Measurements from ENCODE around the gene RNLS. TPM values are rescaled to one million over a fixed set of nuclear protein-coding genes. Genes with fewer than 3 reads are reported as not detected.

RNLS gene
- polyA plus RNA-seq, 3 donors = 3.3 to 3.9 (median 3.7) TPM

DNA sequence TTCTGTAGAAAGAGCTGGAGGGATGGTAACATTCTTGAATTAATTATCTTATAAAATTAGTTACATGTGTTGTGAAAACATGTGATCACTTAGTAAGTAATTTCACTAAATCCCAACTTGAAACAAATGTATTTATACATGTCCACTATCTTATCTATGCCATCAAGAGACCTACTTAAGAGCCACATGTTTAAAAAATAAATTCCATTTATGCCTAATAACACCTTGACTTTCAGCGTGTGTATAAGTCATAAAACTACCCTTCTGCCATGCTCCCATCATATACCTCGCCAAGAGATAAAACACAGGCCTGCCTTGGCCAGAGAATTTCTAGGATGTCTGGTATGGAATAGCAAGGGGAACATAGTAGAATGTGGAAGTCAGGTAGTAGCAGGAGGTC lies 40.7 kb upstream of the RNLS start:
- no peaks in the 10 kb centered on the region for H3K27me3 ChIP-seq (ENCODE audit: control insufficient read depth in 2 of 2, insufficient read depth in 2 of 2, low read length in 2 of 2)
- H3K4me1 ChIP-seq (ENCODE audit: control insufficient read depth in 1 of 2, insufficient read depth in 2 of 2, low read length in 2 of 2) = no peaks in the 10 kb centered on the region
- Mint-ChIP-seq H3K36me3 (no peaks in the 10 kb centered on the region), H3K4me3 (no peak overlapping the region), H3K4me1 (no peaks in the 10 kb centered on the region), H3K9me3 (peaks cover 0 to 7% (median 4%) of the 10 kb centered on the region in 7 donors), H3K27ac (no peak overlapping the region), H3K27me3 (ENCODE audit: low read depth in 3 of 3) (peaks cover 0 to 2% (median 0%) of the 10 kb centered on the region in 3 donors)
- H4K20me1 ChIP-seq (ENCODE audit: insufficient read depth, low read length) = no peaks in the 10 kb centered on the region
- DNase-seq = no peak
- no peak overlapping the region for H2AFZ ChIP-seq (ENCODE audit: insufficient read depth, low read depth, low read length, poor library complexity, severe bottlenecking)
- H3K36me3 ChIP-seq (replicated peaks in 1 of 2; ENCODE audit: control insufficient read depth in 1 of 2, insufficient read depth in 2 of 2, low read length in 2 of 2) = no peaks in the 10 kb centered on the region
- intact Hi-C loops (cut with micrococcal nuclease) = no loop called here
- no peak overlapping the region for H3K27ac ChIP-seq (ENCODE audit: low read depth in 1 of 2, low read length in 2 of 2)
- no peak overlapping the region for H3K9ac ChIP-seq (ENCODE audit: insufficient read depth, low read length, poor library complexity, severe bottlenecking)
- H3K4me2 ChIP-seq (replicated peaks; ENCODE audit: extremely low read depth, low read length, poor library complexity, severe bottlenecking) = no peak overlapping the region
- WGBS (ENCODE audit: insufficient coverage) = no CpG with 5 or more reads among the region's 2 CpGs
- H3K79me2 ChIP-seq (ENCODE audit: insufficient read depth, low read length) = no peaks in the 10 kb centered on the region
- no peaks in the 10 kb centered on the region for H3K9me3 ChIP-seq (replicated peaks in 1 of 2; ENCODE audit: control insufficient read depth in 1 of 2, insufficient read depth in 1 of 2, low read length in 2 of 2)
- TF ChIP-seq, protein P1, sequence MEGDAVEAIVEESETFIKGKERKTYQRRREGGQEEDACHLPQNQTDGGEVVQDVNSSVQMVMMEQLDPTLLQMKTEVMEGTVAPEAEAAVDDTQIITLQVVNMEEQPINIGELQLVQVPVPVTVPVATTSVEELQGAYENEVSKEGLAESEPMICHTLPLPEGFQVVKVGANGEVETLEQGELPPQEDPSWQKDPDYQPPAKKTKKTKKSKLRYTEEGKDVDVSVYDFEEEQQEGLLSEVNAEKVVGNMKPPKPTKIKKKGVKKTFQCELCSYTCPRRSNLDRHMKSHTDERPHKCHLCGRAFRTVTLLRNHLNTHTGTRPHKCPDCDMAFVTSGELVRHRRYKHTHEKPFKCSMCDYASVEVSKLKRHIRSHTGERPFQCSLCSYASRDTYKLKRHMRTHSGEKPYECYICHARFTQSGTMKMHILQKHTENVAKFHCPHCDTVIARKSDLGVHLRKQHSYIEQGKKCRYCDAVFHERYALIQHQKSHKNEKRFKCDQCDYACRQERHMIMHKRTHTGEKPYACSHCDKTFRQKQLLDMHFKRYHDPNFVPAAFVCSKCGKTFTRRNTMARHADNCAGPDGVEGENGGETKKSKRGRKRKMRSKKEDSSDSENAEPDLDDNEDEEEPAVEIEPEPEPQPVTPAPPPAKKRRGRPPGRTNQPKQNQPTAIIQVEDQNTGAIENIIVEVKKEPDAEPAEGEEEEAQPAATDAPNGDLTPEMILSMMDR (IDR thresholded peaks at IDR 0.05) = no peak
- H3K4me3 ChIP-seq (replicated peaks in 1 of 3; ENCODE audit: low read depth in 2 of 3, low read length in 3 of 3) = no peak overlapping the region

DNA sequence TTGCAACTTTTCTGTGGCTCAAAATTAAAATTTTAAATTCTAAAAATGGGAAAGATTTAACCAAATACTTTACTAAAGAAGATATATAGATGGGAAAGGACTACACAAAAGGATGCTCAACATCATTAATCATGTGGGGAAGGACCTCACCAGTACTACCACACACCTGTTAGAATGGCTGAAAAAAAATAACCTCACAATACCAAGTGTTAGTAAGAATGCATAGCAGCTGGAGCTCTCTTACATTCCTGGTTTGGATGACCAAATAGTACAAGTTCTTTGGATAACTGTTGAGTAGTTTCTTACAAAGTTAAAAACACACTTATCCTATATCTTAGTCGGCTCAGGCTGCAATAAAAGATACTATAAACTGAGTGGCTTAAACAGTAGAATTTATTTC lies 37.3 kb upstream of the RNLS start:
- H3K4me1 ChIP-seq (ENCODE audit: control insufficient read depth in 1 of 2, insufficient read depth in 2 of 2, low read length in 2 of 2) = no peaks in the 10 kb centered on the region
- H3K4me1 Mint-ChIP-seq = no peaks in the 10 kb centered on the region

More for the DNA sequence above, 37.3 kb upstream of the RNLS start:
- TF ChIP-seq, protein P1 (IDR thresholded peaks at IDR 0.05) = no peak
- Histone ChIP-seq H2AFZ (ENCODE audit: insufficient read depth, low read depth, low read length, poor library complexity, severe bottlenecking) (no peak overlapping the region), H3K27me3 (ENCODE audit: control insufficient read depth in 2 of 2, insufficient read depth in 2 of 2, low read length in 2 of 2) (no peaks in the 10 kb centered on the region), H3K9me3 (replicated peaks in 1 of 2; ENCODE audit: control insufficient read depth in 1 of 2, insufficient read depth in 1 of 2, low read length in 2 of 2) (no peaks in the 10 kb centered on the region), H3K4me2 (replicated peaks; ENCODE audit: extremely low read depth, low read length, poor library complexity, severe bottlenecking) (no peak overlapping the region), H3K36me3 (replicated peaks in 1 of 2; ENCODE audit: control insufficient read depth in 1 of 2, insufficient read depth in 2 of 2, low read length in 2 of 2) (no peaks in the 10 kb centered on the region), H3K9ac (ENCODE audit: insufficient read depth, low read length, poor library complexity, severe bottlenecking) (no peak overlapping the region), H3K4me3 (replicated peaks in 1 of 3; ENCODE audit: low read depth in 2 of 3, low read length in 3 of 3) (no peak overlapping the region), H3K79me2 (ENCODE audit: insufficient read depth, low read length) (no peaks in the 10 kb centered on the region), H4K20me1 (ENCODE audit: insufficient read depth, low read length) (no peaks in the 10 kb centered on the region), H3K27ac (ENCODE audit: low read depth in 1 of 2, low read length in 2 of 2) (no peak overlapping the region)
- Mint-ChIP-seq H3K9me3 (peaks cover 0 to 5% (median 0%) of the 10 kb centered on the region in 7 donors), H3K27ac (no peak overlapping the region), H3K27me3 (ENCODE audit: low read depth in 3 of 3) (peaks cover 0 to 2% (median 0%) of the 10 kb centered on the region in 3 donors), H3K4me3 (no peak overlapping the region), H3K36me3 (no peaks in the 10 kb centered on the region)
- intact Hi-C loops (cut with micrococcal nuclease) = no loop called here
- no peak for DNase-seq
- no CpG with 5 or more reads among the region's 1 CpG for WGBS (ENCODE audit: insufficient coverage)

Data from CD14-positive monocyte (primary cell).